ENCODE data around the gene PRIMPOL.
"Not testable (repeated sequence)": the region's sequence is repeated elsewhere in the genome, so short reads cannot be mapped to it uniquely, and the experiment has no call there.

The PRIMPOL gene

GRCh38 chr4:184649026-184649970 lies at the start of gene PRIMPOL, which contains the start of gene CASP3:
Gene PRIMPOL, plus strand, starts transcription at chr4:184649738. Its CDS starts 7,403 bp downstream, at chr4:184657141.
Gene CASP3, minus strand, starts transcription at chr4:184649447. Its CDS starts 10,994 bp downstream, at chr4:184638453.
- DNase-seq: peak; percentile 90

GRCh38 chr4:184600982-184601381 lies 48.6 kb upstream of the PRIMPOL start:
- DNase-seq: not testable (repeated sequence)

GRCh38 chr4:184602857-184603256 lies 46.7 kb upstream of the PRIMPOL start:
- DNase-seq: not testable (repeated sequence)

GRCh38 chr4:184607429-184607828 lies 42.1 kb upstream of the PRIMPOL start:
- not testable (repeated sequence) for DNase-seq

- no peak for DNase-seq
Observed at GRCh38 chr4:184612074-184612473, 37.5 kb upstream of the PRIMPOL start.

- DNase-seq: no peak
Observed at GRCh38 chr4:184613405-184613804, 36.1 kb upstream of the PRIMPOL start.

- no peak for DNase-seq
Observed at GRCh38 chr4:184614509-184614908, 35.0 kb upstream of the PRIMPOL start.

- DNase-seq: not testable (repeated sequence)
Observed at GRCh38 chr4:184616168-184616567, 33.4 kb upstream of the PRIMPOL start.

- no peak for DNase-seq
Observed at GRCh38 chr4:184616633-184617551, 32.6 kb upstream of the PRIMPOL start.

- DNase-seq: no peak
Observed at GRCh38 chr4:184617600-184618196, 31.8 kb upstream of the PRIMPOL start.

GRCh38 chr4:184620212-184620867 lies 29.2 kb upstream of the PRIMPOL start:
- no peak for DNase-seq

- DNase-seq: no peak
Observed at GRCh38 chr4:184621518-184621917, 28.0 kb upstream of the PRIMPOL start.

GRCh38 chr4:184624504-184624903 lies 25.0 kb upstream of the PRIMPOL start:
- not testable (repeated sequence) for DNase-seq

GRCh38 chr4:184624972-184625554 lies 24.5 kb upstream of the PRIMPOL start:
- no peak for DNase-seq

- not testable (repeated sequence) for DNase-seq
Observed at GRCh38 chr4:184625783-184626596, 23.5 kb upstream of the PRIMPOL start.

GRCh38 chr4:184628103-184628502 lies 21.4 kb upstream of the PRIMPOL start:
- DNase-seq: no peak

- DNase-seq: no peak
Observed at GRCh38 chr4:184632842-184633241, 16.7 kb upstream of the PRIMPOL start.

GRCh38 chr4:184635381-184635780 lies 14.2 kb upstream of the PRIMPOL start:
- no peak for DNase-seq

GRCh38 chr4:184636144-184636543 lies 13.4 kb upstream of the PRIMPOL start:
- DNase-seq: no peak

- no peak for DNase-seq
Observed at GRCh38 chr4:184636897-184637296, 12.6 kb upstream of the PRIMPOL start.

- DNase-seq: no peak
Observed at GRCh38 chr4:184641022-184641421, 8.5 kb upstream of the PRIMPOL start.

Data from NCI-H1930 (cell line).